ENCODE measurements around the gene PUS1.

- TF ChIP-seq TAF1 (IDR thresholded peaks at IDR 0.05; ENCODE audit: low read depth) (no peak), CTCF (IDR thresholded peaks at IDR 0.05; ENCODE audit: poor library complexity, severe bottlenecking) (no peak), MXI1 (conservative IDR thresholded peaks at IDR 0.05; ENCODE audit: poor library complexity, severe bottlenecking) (no peak), EZH2 (IDR thresholded peaks at IDR 0.05; ENCODE audit: borderline replicate concordance, insufficient read depth, low read length, poor library complexity, severe bottlenecking) (no peak), REST (IDR thresholded peaks at IDR 0.05; ENCODE audit: borderline replicate concordance) (no peak), POLR2AphosphoS5 (IDR thresholded peaks at IDR 0.05) (no peak), EP300 (conservative IDR thresholded peaks at IDR 0.05; ENCODE audit: poor library complexity, severe bottlenecking) (no peak), RAD21 (conservative IDR thresholded peaks at IDR 0.05) (no peak)
Measured at GRCh38 chr12:131896811-131897270, 32.2 kb upstream of the PUS1 start.
